Esophagus squamous epithelium (tissue), 5 donors: ENCODE data around the gene FBXO8. TPM values are rescaled to one million over a fixed set of nuclear protein-coding genes. Genes with fewer than 3 reads are reported as not detected.
"Not testable (repeated sequence)": the region's sequence is repeated elsewhere in the genome, so short reads cannot be mapped to it uniquely, and the experiment has no call there.

Experiments
- DNase-seq: peaks from one replicate; lab custom pipeline; 2025; lab: John Stamatoyannopoulos, UW
- H3K27ac ChIP-seq, 4 donors: fragments of 200-600 bp; sonication (generic); one replicate each; pipeline ENCODE4 v1.5.1; 2016 to 2019; ENCODE audit warnings: mild to moderate bottlenecking in 1 of 4
- H3K27me3 ChIP-seq, 4 donors: fragments of 200-600 bp; sonication (generic); 1 replicate in 3 of 4; 2 replicates in 1 of 4; pipeline versions ENCODE4 v1.5.1 to v1.6.0; 2017 to 2021; ENCODE audit warnings: antibody characterized with exemption in 1 of 4
- H3K36me3 ChIP-seq, 3 donors: fragments of 200-600 bp; sonication (generic); one replicate each; pipeline ENCODE4 v1.5.1; 2016 to 2019
- H3K4me1 ChIP-seq, 3 donors: fragments of 200-600 bp; sonication (generic); one replicate each; pipeline ENCODE4 v1.5.1; 2017 to 2019
- H3K4me3 ChIP-seq, 4 donors: fragments of 200-600 bp; sonication (generic); 1 replicate in 3 of 4; 2 replicates in 1 of 4; pipeline ENCODE4 v1.5.1; 2016 to 2019; ENCODE audit warnings: mild to moderate bottlenecking in 2 of 4, moderate library complexity in 1 of 4
- H3K9me3 ChIP-seq, 3 donors: fragments of 200-600 bp; sonication (generic); one replicate each; pipeline ENCODE4 v1.5.1; 2016 to 2019
- POLR2A ChIP-seq, 4 donors: fragments of 450-650 bp; IDR thresholded peaks; one replicate each; pipeline ENCODE4 v1.6.1; 2017; ENCODE audit warnings: antibody characterized with exemption in 4 of 4, mild to moderate bottlenecking in 4 of 4, moderate library complexity in 3 of 4
- WGBS, 2 donors: methylation state at CpG; one replicate each; pipeline ENCODE4 v1.1.5; 2018; 5-methylcytosine and 5-hydroxymethylcytosine counted together
- intact Hi-C: fragments of 100-400 bp; cut with DNase I; formaldehyde crosslinking; loops from one replicate; pipeline ENCODE4 v1.15.0; 2022
- total RNA-seq, 4 donors: library from RNA; depleted of rRNA; stranded (reverse); fragments of >200 nt; gene quantifications; one replicate each; pipeline ENCODE4 v1.1.0, GENCODE V29; 2016
- TF ChIP-seq, protein P1 (sequence below), 6 experiments: fragments of 450-650 bp in 4 of 6; fragments of 200-600 bp in 2 of 6; sonication (generic) in 2 of 6; IDR thresholded peaks; one replicate each; pipeline ENCODE4 v1.5.1; 2016 to 2019; ENCODE audit warnings: antibody characterized with exemption in 6 of 6, mild to moderate bottlenecking in 4 of 6, moderate library complexity in 4 of 6
- donor health status: DM: yes; HTN: yes; CAD: no.

The FBXO8 gene
- total RNA-seq, 4 donors from 2014 or later = 19.1 to 38.0 (median 26.4) TPM

DNA sequence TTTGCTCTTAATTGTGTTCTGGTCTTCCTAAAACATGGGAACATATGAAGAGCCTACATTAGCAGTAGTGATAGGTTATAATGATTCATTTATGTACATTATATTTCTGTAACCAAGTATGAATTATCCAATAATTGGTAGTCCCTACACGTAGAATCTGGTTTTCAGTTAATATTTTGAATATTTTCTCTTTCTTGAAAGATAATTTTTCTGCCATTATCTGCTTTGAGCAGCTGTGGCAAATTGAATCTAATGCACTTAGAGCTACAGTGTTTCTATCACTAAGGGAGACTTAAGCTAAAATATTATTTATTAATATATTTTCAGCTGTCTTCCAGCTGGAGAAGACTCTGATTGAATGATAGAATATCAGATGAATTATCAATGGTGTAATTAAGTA is 21.2 kb upstream of the FBXO8 start:
- no peak for TF ChIP-seq POLR2A (IDR thresholded peaks at IDR 0.05)
- TF ChIP-seq, protein P1, sequence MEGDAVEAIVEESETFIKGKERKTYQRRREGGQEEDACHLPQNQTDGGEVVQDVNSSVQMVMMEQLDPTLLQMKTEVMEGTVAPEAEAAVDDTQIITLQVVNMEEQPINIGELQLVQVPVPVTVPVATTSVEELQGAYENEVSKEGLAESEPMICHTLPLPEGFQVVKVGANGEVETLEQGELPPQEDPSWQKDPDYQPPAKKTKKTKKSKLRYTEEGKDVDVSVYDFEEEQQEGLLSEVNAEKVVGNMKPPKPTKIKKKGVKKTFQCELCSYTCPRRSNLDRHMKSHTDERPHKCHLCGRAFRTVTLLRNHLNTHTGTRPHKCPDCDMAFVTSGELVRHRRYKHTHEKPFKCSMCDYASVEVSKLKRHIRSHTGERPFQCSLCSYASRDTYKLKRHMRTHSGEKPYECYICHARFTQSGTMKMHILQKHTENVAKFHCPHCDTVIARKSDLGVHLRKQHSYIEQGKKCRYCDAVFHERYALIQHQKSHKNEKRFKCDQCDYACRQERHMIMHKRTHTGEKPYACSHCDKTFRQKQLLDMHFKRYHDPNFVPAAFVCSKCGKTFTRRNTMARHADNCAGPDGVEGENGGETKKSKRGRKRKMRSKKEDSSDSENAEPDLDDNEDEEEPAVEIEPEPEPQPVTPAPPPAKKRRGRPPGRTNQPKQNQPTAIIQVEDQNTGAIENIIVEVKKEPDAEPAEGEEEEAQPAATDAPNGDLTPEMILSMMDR (IDR thresholded peaks at IDR 0.05) = no peak
- WGBS, 2 donors = 91 to 100% methylated on average over 1 of the region's 1 CpG
- intact Hi-C loops = no loop called here
- H3K36me3 ChIP-seq = peaks cover 0 to 91% (median 0%) of the 10 kb centered on the region in 3 donors
- DNase-seq = no peak
- H3K27me3 ChIP-seq = no peaks in the 10 kb centered on the region
- H3K9me3 ChIP-seq = no peaks in the 10 kb centered on the region
- no peak overlapping the region for H3K4me3 ChIP-seq
- H3K4me1 ChIP-seq = no peaks in the 10 kb centered on the region
- no peak overlapping the region for H3K27ac ChIP-seq

DNA sequence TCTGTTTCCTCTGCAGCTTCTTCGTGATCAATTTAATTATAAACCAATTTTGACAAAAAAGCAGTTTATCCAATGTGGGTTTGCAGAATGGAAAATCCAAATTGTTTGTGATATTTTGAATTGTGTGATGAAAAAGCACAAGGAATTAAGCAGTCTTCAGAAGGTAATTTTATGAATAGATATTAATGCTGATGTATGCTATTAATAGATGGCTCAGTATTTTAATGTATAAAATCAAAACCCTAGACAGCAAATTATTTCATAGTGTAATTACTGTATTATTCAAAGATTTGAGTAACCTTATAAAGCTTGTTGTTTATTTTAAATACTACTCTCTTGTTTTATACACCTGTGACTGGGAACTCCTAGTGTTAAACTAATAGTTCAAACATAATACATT is 20.2 kb upstream of the FBXO8 start:
- peaks cover 0 to 90% (median 0%) of the 10 kb centered on the region in 3 donors for H3K36me3 ChIP-seq

DNA sequence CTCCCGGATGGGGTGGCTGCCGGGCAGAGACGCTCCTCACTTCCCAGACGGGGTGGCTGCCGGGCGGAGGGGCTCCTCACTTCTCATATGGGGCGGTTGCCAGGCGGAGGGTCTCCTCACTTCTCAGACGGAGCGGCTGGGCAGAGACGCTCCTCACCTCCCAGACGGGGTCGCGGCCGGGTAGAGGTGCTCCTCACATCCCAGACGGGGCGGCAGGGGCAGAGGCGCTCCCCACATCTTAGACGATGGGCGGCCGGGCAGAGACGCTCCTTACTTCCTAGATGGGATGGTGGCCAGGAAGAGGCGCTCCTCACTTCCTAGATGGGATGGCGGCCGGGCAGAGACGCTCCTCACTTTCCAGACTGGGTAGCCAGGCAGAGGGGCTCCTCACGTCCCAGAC is 11.7 kb upstream of the FBXO8 start:
- Histone ChIP-seq H3K9me3 (peaks cover 0 to 27% (median 14%) of the 10 kb centered on the region in 3 donors), H3K36me3 (peaks cover 0 to 34% (median 0%) of the 10 kb centered on the region in 3 donors)
- H3K4me3 ChIP-seq, H3K27ac ChIP-seq, H3K4me1 ChIP-seq, H3K27me3 ChIP-seq, DNase-seq, intact Hi-C loops: not testable (repeated sequence)
- no CpG with 5 or more reads among the region's 27 CpGs for WGBS, 2 donors

More for the DNA sequence above, 20.2 kb upstream of the FBXO8 start:
- intact Hi-C loops = no loop called here
- Histone ChIP-seq H3K4me3 (no peak overlapping the region), H3K27ac (no peak overlapping the region), H3K27me3 (no peaks in the 10 kb centered on the region), H3K4me1 (no peaks in the 10 kb centered on the region), H3K9me3 (no peaks in the 10 kb centered on the region)
- DNase-seq = no peak
- TF ChIP-seq POLR2A (IDR thresholded peaks at IDR 0.05) = no peak
- TF ChIP-seq, protein P1 (IDR thresholded peaks at IDR 0.05) = no peak
- 100% methylated on average over 1 of the region's 1 CpG for WGBS, 2 donors

DNA sequence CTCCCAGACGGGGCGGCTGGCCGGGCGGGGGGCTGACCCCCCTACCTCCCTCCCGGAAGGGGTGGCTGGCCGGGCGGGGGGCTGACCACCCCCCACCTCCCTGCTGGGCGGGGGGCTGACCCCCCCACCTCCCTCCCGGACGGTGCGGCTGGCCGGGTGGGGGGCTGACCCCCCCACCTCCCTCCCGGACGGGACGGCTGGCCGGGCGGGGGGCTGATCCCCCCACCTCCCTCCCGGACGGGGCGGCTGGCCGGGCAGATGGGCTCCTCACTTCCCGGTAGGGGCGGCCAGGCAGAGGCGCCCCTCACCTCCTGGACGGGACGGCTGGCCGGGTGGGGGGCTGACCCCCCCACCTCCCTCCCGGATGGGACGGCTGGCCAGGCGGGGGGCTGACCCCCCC is 11.2 kb upstream of the FBXO8 start:
- H3K27ac ChIP-seq, H3K4me3 ChIP-seq, H3K27me3 ChIP-seq, intact Hi-C loops, H3K4me1 ChIP-seq, DNase-seq: not testable (repeated sequence)
- no CpG with 5 or more reads among the region's 30 CpGs for WGBS, 2 donors
- H3K36me3 ChIP-seq = peaks cover 0 to 29% (median 0%) of the 10 kb centered on the region in 3 donors
- H3K9me3 ChIP-seq = peaks cover 0 to 27% (median 14%) of the 10 kb centered on the region in 3 donors

DNA sequence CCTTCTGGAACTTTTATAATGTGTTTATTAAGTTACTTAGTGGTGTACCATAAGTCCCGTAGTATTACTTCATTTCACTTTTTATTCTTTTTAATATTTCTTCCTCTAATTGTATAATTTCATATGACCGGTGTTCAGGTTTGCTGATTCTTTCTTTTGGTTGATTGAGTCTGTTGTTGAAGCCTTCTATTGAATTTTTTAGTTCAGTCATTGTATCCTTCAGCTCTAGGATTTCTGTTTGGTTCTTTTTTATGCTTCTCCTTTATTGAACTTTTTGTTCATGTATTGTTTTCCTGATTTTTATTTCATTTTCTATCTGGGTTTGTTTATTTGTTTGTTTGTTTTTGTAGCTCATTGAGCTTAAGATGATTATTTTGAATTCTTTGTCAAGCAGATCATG is 9.0 kb upstream of the FBXO8 start:
- no peak for DNase-seq
- 92 to 98% methylated on average over 2 of the region's 2 CpGs for WGBS, 2 donors
- intact Hi-C loops = no loop called here
- no peak for TF ChIP-seq POLR2A (IDR thresholded peaks at IDR 0.05)
- Histone ChIP-seq H3K27me3 (no peaks in the 10 kb centered on the region), H3K36me3 (peaks cover 0 to 21% (median 0%) of the 10 kb centered on the region in 3 donors), H3K27ac (no peak overlapping the region), H3K9me3 (peaks cover 0 to 27% (median 14%) of the 10 kb centered on the region in 3 donors), H3K4me3 (no peak overlapping the region), H3K4me1 (no peaks in the 10 kb centered on the region)

DNA sequence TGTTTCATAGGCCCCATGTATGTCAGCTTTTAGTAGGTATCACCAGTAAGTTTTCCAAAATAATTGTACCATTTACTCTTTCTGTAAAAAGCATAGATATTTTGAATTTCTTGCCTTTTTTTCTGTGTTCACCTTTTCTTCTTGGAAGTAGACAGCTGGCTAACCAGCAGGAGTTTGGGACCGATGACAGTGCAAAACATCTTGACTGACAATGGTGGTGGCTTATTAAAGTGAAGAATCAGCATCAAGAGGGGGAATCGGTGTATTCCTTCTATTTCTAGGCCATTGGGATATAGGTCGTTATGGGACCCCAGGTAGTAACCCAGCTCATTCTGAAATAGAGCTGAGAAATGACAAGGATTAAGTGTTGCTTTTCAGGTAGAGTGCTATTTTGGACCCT is 3.4 kb upstream of the FBXO8 start:
- intact Hi-C loops = no loop called here
- Histone ChIP-seq H3K4me3 (no peak overlapping the region), H3K36me3 (peaks cover 0 to 2% (median 0%) of the 10 kb centered on the region in 3 donors), H3K4me1 (peaks cover 0 to 26% (median 12%) of the 10 kb centered on the region in 3 donors), H3K27ac (no peak overlapping the region), H3K27me3 (no peaks in the 10 kb centered on the region), H3K9me3 (peaks cover 0 to 2% (median 1%) of the 10 kb centered on the region in 3 donors)
- DNase-seq = no peak
- 91 to 100% methylated on average over 3 of the region's 3 CpGs for WGBS, 2 donors
- TF ChIP-seq, protein P1 (IDR thresholded peaks at IDR 0.05) = no peak
- TF ChIP-seq POLR2A (IDR thresholded peaks at IDR 0.05) = no peak

DNA sequence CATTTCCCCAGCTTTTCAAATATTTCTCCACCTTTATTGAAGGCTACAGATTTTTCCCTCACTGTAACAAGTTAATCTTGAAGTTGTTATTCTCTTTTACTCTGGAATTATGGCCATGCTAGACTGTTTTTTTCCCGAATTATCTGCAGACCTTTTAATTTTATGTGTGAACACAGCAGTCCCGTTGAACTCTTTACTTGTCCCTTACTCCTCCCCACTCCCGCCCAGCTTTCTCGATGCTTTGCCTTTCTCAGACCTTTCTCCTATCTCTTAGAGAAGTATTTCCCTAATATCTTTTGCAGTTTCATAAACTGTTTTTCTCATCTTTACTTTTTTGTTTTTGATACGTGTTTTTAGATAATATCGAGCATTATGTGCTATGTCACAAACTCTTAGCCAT is 1.0 kb upstream of the FBXO8 start:
- peaks cover 3 to 40% (median 15%) of the 10 kb centered on the region in 3 donors for H3K4me1 ChIP-seq
- H3K27me3 ChIP-seq = no peaks in the 10 kb centered on the region
- H3K9me3 ChIP-seq = no peaks in the 10 kb centered on the region
- H3K36me3 ChIP-seq = peaks cover 0 to 7% (median 0%) of the 10 kb centered on the region in 3 donors
- TF ChIP-seq POLR2A (IDR thresholded peaks at IDR 0.05) = no peak
- TF ChIP-seq, protein P1 (IDR thresholded peaks at IDR 0.05) = no peak
- H3K27ac ChIP-seq = peak overlapping the region; percentile 93 to 100 (median 97)
- H3K4me3 ChIP-seq = peak overlapping the region; percentile 59 to 88 (median 79)
- DNase-seq = no peak
- WGBS, 2 donors = 5 to 16% methylated on average over 6 of the region's 6 CpGs
- intact Hi-C loops = no loop called here
